ENCODE measurements around the gene LRRC32.
"Not testable (repeated sequence)": the region's sequence is repeated elsewhere in the genome, so short reads cannot be mapped to it uniquely, and the experiment has no call there.

LRRC32 gene

GRCh38 chr11:76626266-76626665 is 44.3 kb downstream of the LRRC32 start:
- peak; percentile 9 for DNase-seq

GRCh38 chr11:76625472-76626186 is 44.9 kb downstream of the LRRC32 start:
- peak; percentile 29 for DNase-seq

DNA sequence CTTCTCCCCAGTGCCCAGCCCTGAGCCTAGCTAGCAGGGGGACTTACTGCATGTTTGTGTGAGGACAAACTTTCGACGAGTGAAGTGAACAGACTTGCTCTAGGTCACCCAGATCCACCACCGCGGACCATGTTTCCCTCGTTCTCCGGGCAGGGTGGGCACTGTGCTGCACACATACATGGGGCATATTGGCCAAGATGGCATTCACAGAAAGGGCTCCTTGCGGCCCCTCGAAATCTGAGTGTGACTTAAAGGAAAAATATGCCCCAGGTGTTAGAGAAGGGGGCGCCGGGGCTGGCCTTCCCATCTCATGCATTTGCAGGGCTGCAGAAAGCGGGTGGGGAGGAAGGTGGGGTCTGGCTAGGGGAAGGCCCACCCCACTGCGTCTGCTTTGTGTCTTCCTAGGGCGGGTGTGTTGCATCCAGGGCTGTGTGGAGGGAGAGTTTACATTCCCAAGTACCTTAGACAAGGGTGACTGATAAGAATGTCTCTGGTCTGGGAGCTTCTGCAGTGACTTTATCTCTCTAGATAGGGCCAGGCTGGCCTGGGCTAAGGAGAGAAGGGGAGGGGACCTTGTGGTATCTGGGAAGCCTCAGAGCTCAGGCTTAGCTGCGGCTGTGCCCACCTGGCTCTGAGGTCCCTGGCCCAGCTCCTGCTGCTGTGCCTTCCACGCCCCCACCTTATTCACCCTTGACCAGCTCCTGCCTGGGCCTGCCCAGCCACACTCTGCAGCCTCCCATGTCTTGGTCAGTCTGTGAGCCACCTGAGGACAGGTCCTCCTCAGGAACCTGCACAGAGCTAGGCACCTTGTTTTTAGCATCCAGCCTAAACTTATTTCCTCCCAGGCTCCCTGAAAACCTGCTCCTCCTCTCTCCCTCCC is 45.8 kb downstream of the LRRC32 start:
- peak; percentile 87 for DNase-seq

DNA sequence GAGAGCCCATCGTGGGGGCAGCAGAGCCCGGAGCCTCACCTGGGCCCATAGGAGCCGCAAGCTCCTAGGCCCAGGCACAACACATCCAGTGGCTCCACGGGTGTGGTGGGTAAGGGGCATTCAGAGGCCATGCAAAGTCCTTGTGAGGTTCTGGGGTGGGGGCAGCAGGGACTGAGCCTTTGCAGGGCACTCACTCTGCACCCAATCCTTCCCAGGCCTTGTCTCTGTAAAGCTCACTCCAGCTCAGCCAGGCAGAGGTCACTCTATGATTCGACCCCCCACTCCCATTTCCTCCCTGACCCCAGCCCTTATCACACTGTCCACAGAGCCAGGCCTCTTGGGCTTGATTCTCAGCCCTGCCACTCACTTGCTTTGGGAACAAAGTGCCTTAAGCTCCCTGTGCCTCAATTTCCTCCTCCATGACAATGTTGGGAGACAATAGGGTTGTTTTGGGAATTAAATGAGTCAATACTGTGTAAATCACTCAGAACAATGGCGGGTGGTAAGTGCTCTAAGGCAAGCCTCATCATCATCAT is 46.6 kb downstream of the LRRC32 start:
- DNase-seq, result peak; percentile 54

GRCh38 chr11:76623171-76623883 is 47.2 kb downstream of the LRRC32 start:
- DNase-seq, result peak; percentile 58

DNA sequence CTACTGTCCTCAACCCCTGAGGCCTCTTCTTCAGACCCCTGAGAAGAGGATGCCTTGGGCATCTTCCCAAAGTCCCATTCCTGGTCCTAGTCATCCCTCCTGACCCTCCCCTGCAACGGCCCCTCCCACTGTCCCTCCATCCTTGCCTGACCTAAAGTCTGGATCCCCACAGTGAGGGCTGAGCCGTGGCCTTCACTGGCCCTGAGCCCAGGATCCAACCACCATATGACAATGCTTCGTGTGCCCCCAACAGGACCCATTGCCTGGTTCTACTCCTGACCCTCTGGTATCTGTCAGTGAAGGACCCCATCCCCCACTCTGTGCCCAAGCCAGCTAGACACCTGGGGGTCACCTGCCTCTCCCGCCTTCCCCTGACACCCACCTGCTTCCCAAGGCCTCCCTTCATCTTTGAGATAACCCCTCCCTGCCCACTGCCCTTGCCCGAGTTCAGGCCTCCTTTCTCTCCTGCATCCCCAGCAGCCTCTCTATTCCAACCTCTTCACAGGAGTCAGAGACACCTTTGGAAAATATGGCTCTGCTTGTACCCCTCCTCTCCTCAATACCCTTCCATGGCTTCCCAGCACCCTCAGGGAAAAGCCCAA is 48.0 kb downstream of the LRRC32 start:
- DNase-seq, result no peak

GRCh38 chr11:76621868-76622267 is 48.7 kb downstream of the LRRC32 start:
- DNase-seq, result peak; percentile 67

DNA sequence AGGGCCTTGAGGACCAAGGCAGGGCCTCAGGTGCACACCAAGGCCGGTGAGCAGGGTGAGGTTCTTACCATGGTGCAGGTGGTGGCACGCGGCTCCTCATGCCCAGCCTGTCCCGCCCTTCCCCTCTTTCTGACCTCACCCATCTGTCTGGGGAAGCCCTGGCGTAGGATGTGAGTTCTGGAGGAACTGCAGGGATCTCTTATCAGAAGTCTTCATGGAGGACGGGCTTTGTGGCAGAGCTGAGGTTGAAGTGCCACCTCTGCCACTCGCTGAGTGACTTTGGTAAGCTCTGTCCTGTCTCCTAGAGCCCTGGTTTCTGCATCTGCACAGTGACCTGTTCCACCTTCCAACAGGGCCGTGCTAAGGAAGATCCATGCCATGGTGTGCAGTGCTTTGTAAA is 49.1 kb downstream of the LRRC32 start:
- DNase-seq, result no peak

GRCh38 chr11:76620489-76620888 is 50.1 kb downstream of the LRRC32 start:
- no peak for DNase-seq

- not testable (repeated sequence) for DNase-seq
Observed at GRCh38 chr11:76619801-76620200, 50.7 kb downstream of the LRRC32 start.

DNA sequence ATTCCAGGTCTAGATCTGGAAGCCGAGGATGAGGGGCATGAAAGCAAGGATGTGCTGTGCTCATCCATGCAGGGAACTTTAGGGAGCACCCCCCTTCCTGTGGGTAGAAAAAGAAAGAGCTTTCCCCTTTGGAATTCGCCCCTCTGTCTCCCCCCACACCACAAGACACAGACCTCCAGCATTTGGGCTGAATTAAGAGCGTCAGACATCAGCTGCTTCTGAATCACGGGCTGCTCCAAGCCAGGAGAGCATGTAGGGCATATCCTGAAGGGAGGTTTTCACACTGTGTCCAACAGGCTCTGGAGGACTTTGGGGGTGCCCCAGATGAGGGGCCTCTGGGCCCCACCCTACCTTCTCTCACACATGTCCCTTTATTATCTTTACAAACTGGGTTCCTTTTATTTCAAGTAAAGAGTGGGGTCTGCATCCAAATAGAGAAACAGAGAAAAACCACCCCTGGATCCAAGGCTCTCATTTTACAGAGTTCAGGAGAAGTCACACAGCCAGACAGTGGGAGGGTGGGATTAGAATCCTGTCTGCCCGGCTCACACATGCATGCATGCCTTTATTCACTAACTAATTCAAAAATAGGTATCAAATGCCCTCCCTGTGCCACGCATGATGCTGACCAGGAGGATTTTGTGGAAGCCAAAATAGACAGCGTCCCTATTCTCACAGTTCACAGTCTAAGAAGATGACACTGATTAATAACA is 52.8 kb downstream of the LRRC32 start:
- peak; percentile 2 for DNase-seq

DNA sequence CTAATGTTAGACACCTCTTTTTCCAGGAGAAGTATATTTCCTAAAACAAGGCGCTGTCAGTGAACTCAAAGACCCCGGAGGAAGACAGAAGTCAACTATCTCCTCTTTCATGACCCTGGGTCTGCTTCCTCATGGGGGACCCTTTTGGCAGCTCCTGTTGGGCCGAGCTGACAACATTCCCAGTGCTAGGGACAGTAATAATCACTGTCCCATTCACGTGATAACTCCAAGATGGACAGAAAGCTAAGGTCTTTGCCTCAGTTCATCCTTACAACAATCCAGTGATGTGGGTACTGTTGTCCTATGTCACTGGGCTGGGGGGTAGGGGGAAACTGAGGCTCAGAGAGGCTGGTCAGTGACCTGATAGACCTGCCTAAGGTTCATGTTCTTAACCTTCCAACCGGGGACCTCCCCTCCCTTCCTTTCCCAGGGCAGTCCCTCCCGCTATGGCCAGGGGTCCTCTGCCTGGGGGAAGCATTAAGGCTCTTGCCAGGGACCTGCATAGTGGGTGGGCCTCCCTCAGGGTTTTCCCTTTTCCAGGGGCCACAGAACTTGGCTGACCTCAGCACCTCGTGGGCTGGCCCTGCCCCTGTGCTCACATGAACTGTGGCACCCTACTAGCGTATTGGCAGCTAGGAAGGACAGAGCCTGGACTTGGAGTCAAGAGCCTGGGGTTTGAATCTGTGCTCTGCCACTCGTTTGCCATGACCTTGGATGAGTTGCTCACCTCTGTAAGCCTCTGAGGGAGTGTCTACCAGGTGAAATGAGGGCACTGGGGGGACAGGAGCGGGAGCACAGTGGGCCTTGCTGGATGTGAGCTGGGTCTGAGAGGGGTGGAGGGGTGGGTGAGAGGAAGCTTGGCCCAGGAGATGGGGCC is 53.6 kb downstream of the LRRC32 start:
- DNase-seq, result peak; percentile 32

DNA sequence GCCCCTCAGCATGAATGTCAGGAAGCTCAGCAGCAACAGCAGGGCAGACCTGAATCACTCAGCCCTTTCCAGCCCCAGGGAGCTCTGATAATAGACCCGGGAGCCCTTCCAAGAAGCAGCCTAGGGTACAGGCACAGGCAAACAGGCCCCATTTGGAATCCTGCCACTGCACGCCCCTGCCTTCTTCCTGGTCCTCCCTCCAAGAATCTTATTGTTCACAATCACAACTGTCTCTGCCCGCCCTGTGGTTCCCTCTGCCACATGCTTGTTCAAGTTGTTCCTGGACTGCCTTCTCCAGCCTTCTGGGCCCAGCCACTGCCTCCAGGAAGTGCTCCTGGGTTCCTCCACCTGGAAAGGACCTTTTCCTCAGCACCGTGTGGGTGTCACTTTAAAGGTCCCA is 54.6 kb downstream of the LRRC32 start:
- DNase-seq, result peak; percentile 34

GRCh38 chr11:76614471-76615179 is 55.9 kb downstream of the LRRC32 start:
- DNase-seq, result peak; percentile 63

GRCh38 chr11:76613901-76614300 is 56.6 kb downstream of the LRRC32 start:
- peak; percentile 35 for DNase-seq

DNA sequence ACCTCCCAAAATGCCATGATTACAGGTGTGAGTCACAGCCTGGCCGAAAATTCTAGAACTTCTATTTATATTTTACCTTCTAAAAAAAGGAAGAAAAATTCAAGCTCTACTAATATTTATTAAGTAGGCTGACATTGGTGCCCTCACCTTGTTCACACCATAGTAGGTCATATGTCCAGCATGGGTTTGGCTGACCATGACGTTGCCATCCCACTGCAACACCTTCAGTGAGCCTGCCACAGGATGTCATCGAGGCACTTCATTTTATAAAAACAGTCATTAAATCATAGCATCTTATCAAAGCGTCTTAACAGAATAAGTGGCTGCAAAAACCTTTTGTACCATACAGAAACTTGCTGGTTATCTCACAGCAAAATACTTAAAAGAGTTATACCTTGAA is 58.3 kb downstream of the LRRC32 start:
- DNase-seq, result no peak

GRCh38 chr11:76610871-76611475 is 59.6 kb downstream of the LRRC32 start:
- peak; percentile 84 for DNase-seq

- DNase-seq, result no peak
Observed at GRCh38 chr11:76610371-76610770, 60.2 kb downstream of the LRRC32 start.

GRCh38 chr11:76609736-76610370 is 60.7 kb downstream of the LRRC32 start:
- DNase-seq, result peak; percentile 51

Measured in islet precursor cell (in vitro differentiated cells).